Ishikawa (cell line): ENCODE measurements around the gene ASRGL1.

Experiments
- CREB1 ChIP-seq: IDR thresholded peaks from 2 replicates; pipeline ENCODE4 v1.6.1; 2012; ENCODE audit warnings: low read depth
- EP300 ChIP-seq: IDR thresholded peaks from 2 replicates; pipeline ENCODE4 v1.6.1; 2012; ENCODE audit warnings: borderline replicate concordance
- FOXM1 ChIP-seq: IDR thresholded peaks from 2 replicates; pipeline ENCODE4 v1.6.1; 2012; ENCODE audit warnings: low read depth, borderline replicate concordance
- NFIC ChIP-seq: IDR thresholded peaks from 2 replicates; pipeline ENCODE4 v1.6.1; 2012
- RAD21 ChIP-seq: IDR thresholded peaks from 2 replicates; pipeline ENCODE4 v1.6.1; 2012; ENCODE audit warnings: low read depth
- REST ChIP-seq: IDR thresholded peaks from 2 replicates; pipeline ENCODE4 v1.6.1; 2012; ENCODE audit warnings: low read depth, mild to moderate bottlenecking
- TCF12 ChIP-seq: IDR thresholded peaks from 2 replicates; pipeline ENCODE4 v1.6.1; 2012; ENCODE audit warnings: low read depth
- TEAD4 ChIP-seq: IDR thresholded peaks from 2 replicates; pipeline ENCODE4 v1.6.1; 2012
- YY1 ChIP-seq: IDR thresholded peaks from 2 replicates; pipeline ENCODE4 v1.6.1; 2012; ENCODE audit warnings: low read depth
- ZBTB7A ChIP-seq: IDR thresholded peaks from 2 replicates; pipeline ENCODE4 v1.6.1; 2012; ENCODE audit warnings: low read depth

GRCh38 chr11:62411524-62411923, 74.3 kb downstream of the ASRGL1 start:
- TF ChIP-seq REST (no peak), TEAD4 (no peak), YY1 (no peak), CREB1 (no peak), EP300 (no peak), RAD21 (no peak), ZBTB7A (no peak), TCF12 (no peak), NFIC (no peak), FOXM1 (no peak)
